Measurements from ENCODE around the gene SCARF1.

The SCARF1 gene

GRCh38 chr17:1597861-1598342, 47.6 kb downstream of the SCARF1 start:
- no peak for DNase-seq

- no peak for DNase-seq
Measured at GRCh38 chr17:1593630-1593931, 52.0 kb downstream of the SCARF1 start.

GRCh38 chr17:1592751-1593629, 52.5 kb downstream of the SCARF1 start:
- DNase-seq: no peak

- no peak for DNase-seq
Measured at GRCh38 chr17:1591474-1592090, 54.0 kb downstream of the SCARF1 start.

GRCh38 chr17:1590747-1591473, 54.6 kb downstream of the SCARF1 start:
- DNase-seq: no peak

- DNase-seq: no peak
Measured at GRCh38 chr17:1590029-1590746, 55.3 kb downstream of the SCARF1 start.

- DNase-seq: no peak
Measured at GRCh38 chr17:1588821-1589585, 56.5 kb downstream of the SCARF1 start.

GRCh38 chr17:1584167-1584566, 61.4 kb downstream of the SCARF1 start:
- DNase-seq: no peak

Data from activated CD4-positive, alpha-beta T cell treated with anti-CD3 and anti-CD28 coated beads for 1 hour (primary cell).